ENCODE results near the gene ERAP2. TPM values are rescaled to one million over a fixed set of nuclear protein-coding genes. Genes with fewer than 3 reads are reported as not detected.

Gene ERAP2
- total RNA-seq, 2 donors from 2014 or later, result 7.7 to 19.0 TPM

DNA sequence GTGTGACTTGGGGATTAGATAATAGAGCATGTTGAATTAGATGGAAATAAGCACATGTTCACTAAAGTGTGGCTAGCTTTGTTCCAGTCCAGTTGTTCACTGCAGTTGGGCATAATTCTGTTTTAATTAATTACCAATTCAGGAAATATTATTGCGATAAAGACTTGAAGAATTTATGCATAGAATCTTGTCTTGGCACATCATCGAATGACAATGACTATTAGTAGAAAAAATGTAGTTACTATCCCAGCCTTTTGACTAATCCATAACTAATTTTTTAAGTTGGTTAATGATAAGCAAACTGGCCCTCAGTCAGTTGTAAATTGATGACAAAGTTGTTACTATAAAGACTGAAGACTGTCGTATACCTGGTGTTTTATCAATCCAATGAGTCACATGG, 70.1 kb downstream of the ERAP2 start:
- WGBS, result 89% methylated on average over 3 of the region's 3 CpGs
- intact Hi-C loops (cut with DNase I), result no loop called here

DNA sequence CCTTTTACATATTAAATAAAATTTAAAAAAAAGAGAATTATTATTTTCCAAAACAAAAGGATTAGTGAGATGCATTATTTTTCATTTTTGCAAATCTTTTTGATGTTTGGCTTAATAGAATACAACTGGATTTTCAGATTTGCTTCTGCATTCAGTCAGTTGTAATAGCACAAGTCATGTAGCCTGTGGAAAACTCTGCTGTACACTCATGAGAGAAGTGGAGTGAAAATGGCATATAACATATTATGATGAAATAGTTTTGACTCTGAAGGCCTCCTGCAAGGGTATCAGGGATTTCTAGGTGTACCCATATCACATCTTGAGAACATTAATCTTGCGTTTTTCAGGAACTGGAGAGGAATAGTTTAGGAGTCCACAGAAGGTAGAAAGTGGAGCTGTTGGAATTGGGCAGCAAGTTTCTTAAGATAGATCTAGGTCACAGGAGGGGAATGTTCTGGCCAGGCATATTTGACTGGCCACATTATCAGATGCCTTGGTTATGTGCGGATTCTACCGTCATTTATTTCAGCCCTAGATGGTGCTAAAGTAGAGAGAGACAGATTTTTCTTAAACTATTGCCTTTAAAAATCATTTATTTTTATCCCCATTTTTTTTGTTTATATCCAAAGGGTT, 75.9 kb downstream of the ERAP2 start:
- H3K27me3 ChIP-seq (replicated peaks; ENCODE audit: insufficient read depth), result no peaks in the 10 kb centered on the region
- no peak overlapping the region for H3K4me3 ChIP-seq
- peak overlapping the region in 1 of 2 donors; percentile 34 for H3K27ac ChIP-seq
- no peaks in the 10 kb centered on the region for H3K36me3 ChIP-seq
- peaks cover 5% of the 10 kb centered on the region for H3K4me1 ChIP-seq (replicated peaks)
- H3K9me3 ChIP-seq, result no peaks in the 10 kb centered on the region
- no peak for DNase-seq (ENCODE audit: low spot score)
- intact Hi-C loops (cut with DNase I), result no loop called here
- TF ChIP-seq POLR2AphosphoS5 (IDR thresholded peaks at IDR 0.05) (no peak), CTCF (IDR thresholded peaks at IDR 0.05) (no peak), POLR2A (IDR thresholded peaks at IDR 0.05) (no peak)
- 94% methylated on average over 3 of the region's 3 CpGs for WGBS

More for the DNA sequence above, 70.1 kb downstream of the ERAP2 start:
- no peak for DNase-seq (ENCODE audit: low spot score)
- H3K9me3 ChIP-seq, result no peaks in the 10 kb centered on the region
- H3K4me3 ChIP-seq, result no peak overlapping the region
- TF ChIP-seq POLR2A (IDR thresholded peaks at IDR 0.05) (no peak), POLR2AphosphoS5 (IDR thresholded peaks at IDR 0.05) (no peak), CTCF (IDR thresholded peaks at IDR 0.05) (no peak)
- no peaks in the 10 kb centered on the region for H3K36me3 ChIP-seq
- no peaks in the 10 kb centered on the region for H3K27me3 ChIP-seq (replicated peaks; ENCODE audit: insufficient read depth)
- H3K27ac ChIP-seq, result no peak overlapping the region
- H3K4me1 ChIP-seq (replicated peaks), result no peaks in the 10 kb centered on the region

DNA sequence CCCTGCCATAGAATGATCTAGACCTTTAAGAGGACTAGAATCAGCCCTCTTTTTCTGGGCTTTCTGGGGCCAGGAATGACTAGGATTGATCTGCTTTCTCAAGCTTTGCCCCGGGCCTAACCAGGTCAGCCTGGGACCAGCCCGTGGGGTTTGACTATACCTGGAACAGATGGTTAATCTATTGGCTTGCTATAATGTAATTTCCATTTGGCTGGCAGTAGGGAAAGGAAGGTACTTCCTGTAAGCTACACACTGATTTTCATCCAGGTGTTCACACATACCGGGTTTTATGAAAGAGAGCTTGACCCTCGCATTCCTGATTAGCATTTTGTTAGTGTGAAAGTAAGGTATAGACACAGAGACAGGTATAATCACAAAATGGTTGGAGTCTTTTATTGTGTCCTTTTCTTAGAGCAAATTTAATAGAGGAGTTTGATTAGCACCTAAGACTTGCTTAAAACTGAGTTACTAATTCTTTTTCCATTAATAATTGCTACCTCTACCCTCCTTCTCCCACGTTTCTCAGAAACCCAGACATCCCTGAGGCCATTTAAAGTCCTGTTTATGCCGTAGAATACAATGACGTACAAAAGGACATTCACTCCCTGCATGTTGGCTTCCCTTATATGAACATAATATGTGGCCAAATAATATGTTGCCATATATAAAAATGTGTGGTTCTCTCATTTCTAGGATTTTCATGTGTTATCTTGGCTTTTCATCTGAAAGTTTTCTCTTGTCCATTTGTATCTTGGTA, 76.9 kb downstream of the ERAP2 start:
- intact Hi-C loops (cut with DNase I), result no loop called here
- no peak for TF ChIP-seq POLR2AphosphoS5 (IDR thresholded peaks at IDR 0.05)
- TF ChIP-seq POLR2A (IDR thresholded peaks at IDR 0.05), result no peak
- peak overlapping the region in 1 of 2 donors; percentile 34 for H3K27ac ChIP-seq

GRCh38 chr5:96957254-96958049, 81.2 kb downstream of the ERAP2 start:
- Histone ChIP-seq H3K4me3 (no peak overlapping the region), H3K4me1 (replicated peaks) (peaks cover 5% of the 10 kb centered on the region), H3K36me3 (no peaks in the 10 kb centered on the region), H3K27ac (no peak overlapping the region), H3K27me3 (replicated peaks; ENCODE audit: insufficient read depth) (no peaks in the 10 kb centered on the region), H3K9me3 (no peaks in the 10 kb centered on the region)
- DNase-seq (ENCODE audit: low spot score), result no peak
- intact Hi-C loops (cut with DNase I), result no loop called here
- WGBS, result 87% methylated on average over 4 of the region's 4 CpGs
- TF ChIP-seq CTCF (IDR thresholded peaks at IDR 0.05) (no peak), POLR2A (IDR thresholded peaks at IDR 0.05) (no peak), POLR2AphosphoS5 (IDR thresholded peaks at IDR 0.05) (no peak)

More for the DNA sequence above, 76.9 kb downstream of the ERAP2 start:
- H3K4me1 ChIP-seq (replicated peaks), result peaks cover 5% of the 10 kb centered on the region
- no peaks in the 10 kb centered on the region for H3K27me3 ChIP-seq (replicated peaks; ENCODE audit: insufficient read depth)
- H3K4me3 ChIP-seq, result no peak overlapping the region
- 67% methylated on average over 7 of the region's 7 CpGs for WGBS
- DNase-seq (ENCODE audit: low spot score), result no peak
- no peaks in the 10 kb centered on the region for H3K36me3 ChIP-seq
- no peaks in the 10 kb centered on the region for H3K9me3 ChIP-seq

DNA sequence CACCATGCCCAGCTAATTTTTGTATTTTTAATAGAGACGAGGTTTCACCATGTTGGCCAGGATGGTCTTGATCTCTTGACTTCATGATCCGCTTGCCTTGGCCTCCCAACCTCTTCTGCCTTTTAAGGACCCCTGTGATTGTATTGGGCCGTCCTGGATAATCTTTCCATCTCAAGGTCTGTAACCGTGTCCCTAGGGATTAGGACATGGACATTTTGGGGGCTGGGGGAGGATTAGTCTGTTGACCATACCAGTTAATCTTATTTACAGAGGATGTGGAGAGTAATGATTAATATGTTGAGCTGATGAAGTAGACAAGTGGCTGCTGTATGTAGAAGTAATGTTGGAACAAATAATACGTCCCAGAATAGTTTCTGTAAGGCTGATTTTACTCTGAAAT, 82.7 kb downstream of the ERAP2 start:
- DNase-seq (ENCODE audit: low spot score), result no peak
- WGBS, result 91% methylated on average over 5 of the region's 5 CpGs
- Histone ChIP-seq H3K4me1 (replicated peaks) (no peaks in the 10 kb centered on the region), H3K27ac (no peak overlapping the region), H3K9me3 (no peaks in the 10 kb centered on the region), H3K27me3 (replicated peaks; ENCODE audit: insufficient read depth) (no peaks in the 10 kb centered on the region), H3K36me3 (no peaks in the 10 kb centered on the region), H3K4me3 (no peak overlapping the region)
- intact Hi-C loops (cut with DNase I), result no loop called here
- TF ChIP-seq POLR2A (IDR thresholded peaks at IDR 0.05) (no peak), POLR2AphosphoS5 (IDR thresholded peaks at IDR 0.05) (no peak), CTCF (IDR thresholded peaks at IDR 0.05) (no peak)
